ENCODE data around the gene STXBP4. TPM values are rescaled to one million over a fixed set of nuclear protein-coding genes. Genes with fewer than 3 reads are reported as not detected.
A peak's percentile ranks its signal among the peaks of the same experiment; 100 is the strongest.

The STXBP4 gene
- polyA plus RNA-seq, 1 of the 3 experiments (the other 2 are of a cell fraction) = 2.8 TPM

GRCh38 chr17:55155856-55156560 lies 187.4 kb downstream of the STXBP4 start:
- TF ChIP-seq, protein P1, sequence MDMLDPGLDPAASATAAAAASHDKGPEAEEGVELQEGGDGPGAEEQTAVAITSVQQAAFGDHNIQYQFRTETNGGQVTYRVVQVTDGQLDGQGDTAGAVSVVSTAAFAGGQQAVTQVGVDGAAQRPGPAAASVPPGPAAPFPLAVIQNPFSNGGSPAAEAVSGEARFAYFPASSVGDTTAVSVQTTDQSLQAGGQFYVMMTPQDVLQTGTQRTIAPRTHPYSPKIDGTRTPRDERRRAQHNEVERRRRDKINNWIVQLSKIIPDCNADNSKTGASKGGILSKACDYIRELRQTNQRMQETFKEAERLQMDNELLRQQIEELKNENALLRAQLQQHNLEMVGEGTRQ (IDR thresholded peaks at IDR 0.05; ENCODE audit: borderline replicate concordance, low read depth, low read length) = no peak
- no peak for TF ChIP-seq TEAD4 (IDR thresholded peaks at IDR 0.05; ENCODE audit: borderline replicate concordance, insufficient read depth)
- no peak for TF ChIP-seq GABPA (IDR thresholded peaks at IDR 0.05; ENCODE audit: low read depth)
- no peak for TF ChIP-seq JUND (IDR thresholded peaks at IDR 0.05)
- no peak for TF ChIP-seq MXI1 (IDR thresholded peaks at IDR 0.05; ENCODE audit: low read depth, low read length)
- no peak for TF ChIP-seq EP300 (IDR thresholded peaks at IDR 0.05; ENCODE audit: borderline replicate concordance in 1 of 2, low read depth in 1 of 2, low read length in 1 of 2)
- no peak for TF ChIP-seq RAD21 (IDR thresholded peaks at IDR 0.05; ENCODE audit: low read length)
- TF ChIP-seq NRF1 (IDR thresholded peaks at IDR 0.05; ENCODE audit: low read depth, low read length) = no peak
- TF ChIP-seq PBX3 (IDR thresholded peaks at IDR 0.05) = no peak
- no peak for TF ChIP-seq EZH2phosphoT487 (IDR thresholded peaks at IDR 0.05; ENCODE audit: borderline replicate concordance, low read depth)
- TF ChIP-seq SMC3 (IDR thresholded peaks at IDR 0.05; ENCODE audit: low read depth, low read length) = no peak
- TF ChIP-seq FOXM1 (IDR thresholded peaks at IDR 0.05; ENCODE audit: low read depth) = no peak
- TF ChIP-seq, protein P2, sequence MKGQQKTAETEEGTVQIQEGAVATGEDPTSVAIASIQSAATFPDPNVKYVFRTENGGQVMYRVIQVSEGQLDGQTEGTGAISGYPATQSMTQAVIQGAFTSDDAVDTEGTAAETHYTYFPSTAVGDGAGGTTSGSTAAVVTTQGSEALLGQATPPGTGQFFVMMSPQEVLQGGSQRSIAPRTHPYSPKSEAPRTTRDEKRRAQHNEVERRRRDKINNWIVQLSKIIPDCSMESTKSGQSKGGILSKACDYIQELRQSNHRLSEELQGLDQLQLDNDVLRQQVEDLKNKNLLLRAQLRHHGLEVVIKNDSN (IDR thresholded peaks at IDR 0.05; ENCODE audit: borderline replicate concordance, low read depth) = no peak
- TF ChIP-seq, protein P3, sequence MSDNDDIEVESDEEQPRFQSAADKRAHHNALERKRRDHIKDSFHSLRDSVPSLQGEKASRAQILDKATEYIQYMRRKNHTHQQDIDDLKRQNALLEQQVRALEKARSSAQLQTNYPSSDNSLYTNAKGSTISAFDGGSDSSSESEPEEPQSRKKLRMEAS (IDR thresholded peaks at IDR 0.05; ENCODE audit: low read depth) = no peak
- no peak for TF ChIP-seq IRF3 (IDR thresholded peaks at IDR 0.05; ENCODE audit: low read depth, low read length)
- WGBS (ENCODE audit: low lambda C conversion rate) = 65% methylated on average over 2 of the region's 2 CpGs
- DNase-seq = no peak
- ChIA-PET POLR2A (no interaction called here), CTCF (interaction anchor here (1.2 to 1.7 kb wide), 4 partner anchors 10 to 192 kb away, joined by 3 to 5 read pairs (median 4); no protein-coding TSS in a partner anchor)
- H3K79me2 ChIP-seq (ENCODE audit: insufficient read depth) = no peaks in the 10 kb centered on the region
- H3K4me1 ChIP-seq (ENCODE audit: control insufficient read depth in 1 of 2, insufficient read depth in 2 of 2, low read depth in 1 of 2, low read length in 1 of 2) = peaks cover 21 to 31% of the 10 kb centered on the region in 2 experiments; a peak in 3 of 4 replicates
- no peak overlapping the region for H3K4me2 ChIP-seq
- H3K27ac ChIP-seq (ENCODE audit: low read depth in 2 of 2, low read length in 1 of 2) = peak overlapping the region in 1 of 2 experiments; percentile 84; a peak in 1 of 4 replicates
- peaks cover 10% of the 10 kb centered on the region for H3F3A ChIP-seq (replicated peaks; ENCODE audit: insufficient read depth)
- H3K27me3 ChIP-seq (ENCODE audit: insufficient read depth) = no peaks in the 10 kb centered on the region
- H2AFZ ChIP-seq (ENCODE audit: low read depth) = no peak overlapping the region
- no peaks in the 10 kb centered on the region for H3K9me3 ChIP-seq
- H4K20me1 ChIP-seq (ENCODE audit: insufficient read depth) = no peaks in the 10 kb centered on the region
- H3K36me3 ChIP-seq (replicated peaks in 1 of 2; ENCODE audit: control insufficient read depth in 1 of 2, insufficient read depth in 2 of 2, low read length in 1 of 2) = no peaks in the 10 kb centered on the region
- no peaks in the 10 kb centered on the region for H3K9me2 ChIP-seq
- H3K4me3 ChIP-seq (ENCODE audit: low read depth in 2 of 2, low read length in 1 of 2) = no peak overlapping the region
- H3K9ac ChIP-seq = no peak overlapping the region
